A549 (cell line): Measurements from ENCODE around the gene UBN1. TPM values are rescaled to one million over a fixed set of nuclear protein-coding genes. Genes with fewer than 3 reads are reported as not detected.

Source experiments
- ATAC-seq, 2 experiments: fragments of 200-7000 bp in 1 of 2; fragments of >200 bp in 1 of 2; cut with Nextera tagmentation in 1 of 2; cut with Tn5 transposase in 1 of 2; 3 replicates each; pipeline versions ENCODE4 v1.8.0 to v1.9.1; 2018 to 2020; ENCODE audit warnings: mild to moderate bottlenecking in 1 of 2, moderate library complexity in 1 of 2
- CTCF ChIA-PET: fragments of 300-600 bp; sonication (Branson Sonifier 250); formaldehyde crosslinking; extraction: SDS; loops from one replicate; lab custom pipeline; 2021; ENCODE audit warnings: antibody characterized with exemption, inconsistent platforms; lab: Yijun Ruan, JAX
- POLR2A ChIA-PET: fragments of 350-600 bp; formaldehyde crosslinking; extraction: SDS; loops from one replicate; lab custom pipeline; 2021; ENCODE audit warnings: antibody characterized with exemption, inconsistent platforms; lab: Yijun Ruan, JAX
- DNase-seq, 2 experiments: peaks; one replicate each; pipeline versions ENCODE4 v3.0.0 to v3.0.0-alpha.2; 2011 to 2016; ENCODE audit warnings: low read depth in 1 of 2, low spot score in 1 of 2
- FAIRE-seq: peaks from 2 replicates; lab custom pipeline; 2011; peaks lifted over from hg19 to GRCh38; lab: Jason Lieb, UNC
- H3K27ac ChIP-seq, 2 experiments: fragments of >200 bp; sonication (Bioruptor Twin); formaldehyde crosslinking; 3 replicates each; pipeline ENCODE4 v1.5.1; 2016 to 2017
- H3K4me1 ChIP-seq: fragments of >200 bp; sonication (Bioruptor Twin); formaldehyde crosslinking; 3 replicates; pipeline ENCODE4 v1.6.1; 2016
- H3K4me2 ChIP-seq: fragments of >200 bp; sonication (Bioruptor Twin); formaldehyde crosslinking; 3 replicates; pipeline ENCODE4 v1.6.1; 2016
- H3K4me3 ChIP-seq: fragments of >200 bp; sonication (Bioruptor Twin); formaldehyde crosslinking; 3 replicates; pipeline ENCODE4 v1.5.1; 2016
- H3K9me3 ChIP-seq: fragments of >200 bp; sonication (Bioruptor Twin); formaldehyde crosslinking; 3 replicates; pipeline ENCODE4 v1.6.1; 2016
- BHLHE40 ChIP-seq: IDR thresholded peaks from 2 replicates; pipeline ENCODE4 v1.6.1; 2012; ENCODE audit warnings: low read depth, low read length, inconsistent platforms
- CBX2 ChIP-seq: fragments of 200-600 bp; sonication (generic); IDR thresholded peaks from 2 replicates; pipeline ENCODE4 v1.6.1; 2016; ENCODE audit warnings: low read depth, mild to moderate bottlenecking, borderline replicate concordance
- CBX8 ChIP-seq: fragments of 200-600 bp; sonication (generic); IDR thresholded peaks from 2 replicates; pipeline ENCODE4 v1.6.1; 2016
- EHMT2 ChIP-seq: fragments of 200-600 bp; sonication (generic); IDR thresholded peaks from 2 replicates; pipeline ENCODE4 v1.6.1; 2016; ENCODE audit warnings: antibody characterized with exemption, low read depth, mild to moderate bottlenecking, moderate library complexity
- FOSB ChIP-seq: fragments of 250-450 bp; sonication (Bioruptor Pico); IDR thresholded peaks from 2 replicates; pipeline ENCODE4 v1.5.0; 2020; ENCODE audit warnings: mild to moderate bottlenecking, moderate library complexity
- FOSL2 ChIP-seq, 2 experiments: fragments of 450-650 bp in 1 of 2; fragments of >200 bp in 1 of 2; sonication (Bioruptor Twin) in 1 of 2; formaldehyde crosslinking; IDR thresholded peaks; 2 replicates each; pipeline versions ENCODE4 v1.5.0 to v1.6.1; 2016 to 2020; ENCODE audit warnings: mild to moderate bottlenecking in 1 of 2, moderate library complexity in 1 of 2
- HDAC2 ChIP-seq: fragments of 200-600 bp; sonication (generic); IDR thresholded peaks from 2 replicates; pipeline ENCODE4 v1.6.1; 2016
- HOXA7 ChIP-seq: fragments of 250-450 bp; sonication (Bioruptor Pico); IDR thresholded peaks from 2 replicates; pipeline ENCODE4 v1.5.0; 2020; ENCODE audit warnings: mild to moderate bottlenecking, moderate library complexity
- HOXB5 ChIP-seq: fragments of 250-450 bp; sonication (Bioruptor Pico); IDR thresholded peaks from 2 replicates; pipeline ENCODE4 v1.5.0; 2020; ENCODE audit warnings: mild to moderate bottlenecking, moderate library complexity
- JUN ChIP-seq, 2 experiments: fragments of >200 bp; sonication (Bioruptor Twin); formaldehyde crosslinking; IDR thresholded peaks; 2 replicates in 1 of 2; 3 replicates in 1 of 2; pipeline ENCODE4 v1.6.1; 2016 to 2017
- MAFK ChIP-seq: fragments of 450-650 bp; IDR thresholded peaks from 2 replicates; pipeline ENCODE4 v1.6.1; 2014; ENCODE audit not compliant: partially characterized antibody
- NFE2L2 ChIP-seq: fragments of 150-350 bp; conservative IDR thresholded peaks from 2 replicates; pipeline ENCODE4 v1.6.1; 2014; ENCODE audit warnings: low read length
- NPAS2 ChIP-seq: fragments of 250-450 bp; sonication (Bioruptor Pico); IDR thresholded peaks from 2 replicates; pipeline ENCODE4 v1.8.0; 2022; ENCODE audit warnings: mild to moderate bottlenecking, moderate library complexity, borderline replicate concordance
- PHF8 ChIP-seq: fragments of 200-600 bp; sonication (generic); IDR thresholded peaks from 2 replicates; pipeline ENCODE4 v1.6.1; 2016; ENCODE audit warnings: low read depth, mild to moderate bottlenecking, antibody characterized with exemption, moderate library complexity, borderline replicate concordance
- POLR2AphosphoS2 ChIP-seq: conservative IDR thresholded peaks from 2 replicates; pipeline ENCODE4 v1.6.1; 2012; ENCODE audit warnings: low read length, improper control_type of control experiment, inconsistent platforms
- RAD21 ChIP-seq, 2 experiments: fragments of >200 bp in 1 of 2; sonication (Bioruptor Twin) in 1 of 2; formaldehyde crosslinking in 1 of 2; IDR thresholded peaks in 1 of 2; conservative IDR thresholded peaks in 1 of 2; 2 replicates in 1 of 2; 3 replicates in 1 of 2; pipeline ENCODE4 v1.6.1; 2012 to 2018; ENCODE audit warnings: inconsistent platforms in 1 of 2
- RCOR1 ChIP-seq: fragments of 150-350 bp; IDR thresholded peaks from 2 replicates; pipeline ENCODE4 v1.6.1; 2014; ENCODE audit warnings: antibody characterized with exemption, low read length, low read depth
- RFX5 ChIP-seq: fragments of 450-650 bp; IDR thresholded peaks from 2 replicates; pipeline ENCODE4 v1.7.1; 2014; ENCODE audit warnings: antibody characterized with exemption, mild to moderate bottlenecking, moderate library complexity
- TFCP2L1 ChIP-seq: fragments of 250-450 bp; sonication (Bioruptor Pico); IDR thresholded peaks from 2 replicates; pipeline ENCODE4 v1.5.0; 2021; ENCODE audit warnings: mild to moderate bottlenecking
- TP53 ChIP-seq: fragments of 250-450 bp; sonication (Bioruptor Pico); IDR thresholded peaks from 2 replicates; pipeline ENCODE4 v1.5.0; 2021; ENCODE audit warnings: mild to moderate bottlenecking, moderate library complexity
- ZC3H11A ChIP-seq: fragments of 450-650 bp; IDR thresholded peaks from 2 replicates; pipeline ENCODE4 v1.6.1; 2014; ENCODE audit warnings: antibody characterized with exemption, mild to moderate bottlenecking
- ZFP36 ChIP-seq: fragments of 450-650 bp; IDR thresholded peaks from 2 replicates; pipeline ENCODE4 v1.6.1; 2014; ENCODE audit warnings: borderline replicate concordance; ENCODE audit not compliant: partially characterized antibody
- ZSCAN20 ChIP-seq: fragments of 250-450 bp; sonication (Bioruptor Pico); IDR thresholded peaks from 2 replicates; pipeline ENCODE4 v1.8.0; 2022; ENCODE audit warnings: mild to moderate bottlenecking, moderate library complexity
- WGBS: methylation state at CpG from one replicate; pipeline ENCODE4 v1.1.6; 2017; ENCODE audit errors: missing lambda C conversion rate; 5-methylcytosine and 5-hydroxymethylcytosine counted together
- polyA plus RNA-seq, 4 experiments: library from polyadenylated mRNA; depleted of rRNA in 3 of 4; stranded (reverse); fragments of >200 nt; fragmentation: RNase III in 1 of 4; extraction: RNeasy Plus Mini Kit Qiagen cat#74134 plus additional on column Dnase treatment in 1 of 4; gene quantifications; 2 replicates in 3 of 4; 3 replicates in 1 of 4; pipeline ENCODE4 v1.2.3, GENCODE V29; 2011 to 2017
- TF ChIP-seq, protein P1 (sequence below): fragments of >200 bp; sonication (Bioruptor Twin); formaldehyde crosslinking; IDR thresholded peaks from 3 replicates; pipeline ENCODE4 v1.5.1; 2016
- TF ChIP-seq, protein P2 (sequence below): IDR thresholded peaks from 2 replicates; pipeline ENCODE4 v1.6.1; 2012
- TF ChIP-seq, protein P3 (sequence below): fragments of >200 bp; sonication (Bioruptor Twin); formaldehyde crosslinking; IDR thresholded peaks from 2 replicates; pipeline ENCODE4 v1.6.1; 2016
- TF ChIP-seq, protein P4 (sequence below): fragments of >200 bp; sonication (Bioruptor Twin); formaldehyde crosslinking; IDR thresholded peaks from 3 replicates; pipeline ENCODE4 v1.6.1; 2016

The UBN1 gene
- polyA plus RNA-seq, 2 of the 4 experiments (the other 2 are of a cell fraction), result 14.2 to 20.0 TPM

DNA sequence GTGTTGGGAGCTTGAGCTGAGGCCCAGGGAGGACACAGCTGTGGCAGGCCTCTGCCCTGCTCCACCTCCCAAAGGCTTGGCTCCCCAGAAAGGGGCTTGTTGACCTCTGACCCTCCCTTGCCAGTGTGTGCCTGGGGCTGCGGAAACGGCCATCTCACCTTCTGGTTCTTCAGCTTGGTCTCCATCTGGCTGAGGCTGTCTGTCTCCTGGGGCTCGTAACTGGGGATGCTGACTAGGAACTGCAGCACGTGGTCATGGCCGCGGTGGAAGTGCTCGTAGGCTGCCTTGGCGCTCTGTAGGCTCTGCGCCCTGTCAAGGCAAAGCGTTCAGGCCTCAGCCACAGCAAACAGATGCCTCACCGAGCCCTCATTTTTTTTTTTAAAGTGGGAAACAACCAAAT lies 42.7 kb downstream of the UBN1 start:
- WGBS, result 86% methylated on average over 11 of the region's 11 CpGs
- no peak overlapping the region for H3K4me3 ChIP-seq
- no peak for DNase-seq
- ChIA-PET POLR2A (no interaction called here), CTCF (no interaction called here)
- H3K4me2 ChIP-seq, result no peak overlapping the region
- H3K27ac ChIP-seq, result no peak overlapping the region
- FAIRE-seq, result no peak
- H3K9me3 ChIP-seq, result no peaks in the 10 kb centered on the region
- ATAC-seq, result no peak
- TF ChIP-seq FOSB (CRISPR knock-in tag) (no peak), CBX2 (no peak), POLR2AphosphoS2 (no peak), RFX5 (no peak), RAD21 (conservative IDR thresholded peaks at IDR 0.05 in 1 of 2, IDR thresholded peaks at IDR 0.05 in 1 of 2) (no peak), HOXB5 (CRISPR knock-in tag) (no peak), RCOR1 (no peak), HDAC2 (no peak), BHLHE40 (no peak), ZSCAN20 (CRISPR knock-in tag) (no peak), TFCP2L1 (CRISPR knock-in tag) (no peak), NPAS2 (CRISPR knock-in tag) (no peak), ZC3H11A (no peak), HOXA7 (CRISPR knock-in tag) (no peak), PHF8 (no peak), ZFP36 (no peak)
- TF ChIP-seq, protein P1, sequence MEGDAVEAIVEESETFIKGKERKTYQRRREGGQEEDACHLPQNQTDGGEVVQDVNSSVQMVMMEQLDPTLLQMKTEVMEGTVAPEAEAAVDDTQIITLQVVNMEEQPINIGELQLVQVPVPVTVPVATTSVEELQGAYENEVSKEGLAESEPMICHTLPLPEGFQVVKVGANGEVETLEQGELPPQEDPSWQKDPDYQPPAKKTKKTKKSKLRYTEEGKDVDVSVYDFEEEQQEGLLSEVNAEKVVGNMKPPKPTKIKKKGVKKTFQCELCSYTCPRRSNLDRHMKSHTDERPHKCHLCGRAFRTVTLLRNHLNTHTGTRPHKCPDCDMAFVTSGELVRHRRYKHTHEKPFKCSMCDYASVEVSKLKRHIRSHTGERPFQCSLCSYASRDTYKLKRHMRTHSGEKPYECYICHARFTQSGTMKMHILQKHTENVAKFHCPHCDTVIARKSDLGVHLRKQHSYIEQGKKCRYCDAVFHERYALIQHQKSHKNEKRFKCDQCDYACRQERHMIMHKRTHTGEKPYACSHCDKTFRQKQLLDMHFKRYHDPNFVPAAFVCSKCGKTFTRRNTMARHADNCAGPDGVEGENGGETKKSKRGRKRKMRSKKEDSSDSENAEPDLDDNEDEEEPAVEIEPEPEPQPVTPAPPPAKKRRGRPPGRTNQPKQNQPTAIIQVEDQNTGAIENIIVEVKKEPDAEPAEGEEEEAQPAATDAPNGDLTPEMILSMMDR, result no peak
- TF ChIP-seq, protein P2, sequence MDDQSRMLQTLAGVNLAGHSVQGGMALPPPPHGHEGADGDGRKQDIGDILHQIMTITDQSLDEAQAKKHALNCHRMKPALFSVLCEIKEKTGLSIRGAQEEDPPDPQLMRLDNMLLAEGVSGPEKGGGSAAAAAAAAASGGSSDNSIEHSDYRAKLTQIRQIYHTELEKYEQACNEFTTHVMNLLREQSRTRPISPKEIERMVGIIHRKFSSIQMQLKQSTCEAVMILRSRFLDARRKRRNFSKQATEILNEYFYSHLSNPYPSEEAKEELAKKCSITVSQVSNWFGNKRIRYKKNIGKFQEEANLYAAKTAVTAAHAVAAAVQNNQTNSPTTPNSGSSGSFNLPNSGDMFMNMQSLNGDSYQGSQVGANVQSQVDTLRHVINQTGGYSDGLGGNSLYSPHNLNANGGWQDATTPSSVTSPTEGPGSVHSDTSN, result no peak
- TF ChIP-seq, protein P3, sequence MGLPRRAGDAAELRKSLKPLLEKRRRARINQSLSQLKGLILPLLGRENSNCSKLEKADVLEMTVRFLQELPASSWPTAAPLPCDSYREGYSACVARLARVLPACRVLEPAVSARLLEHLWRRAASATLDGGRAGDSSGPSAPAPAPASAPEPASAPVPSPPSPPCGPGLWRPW, result no peak
- H3K4me1 ChIP-seq, result no peaks in the 10 kb centered on the region

DNA sequence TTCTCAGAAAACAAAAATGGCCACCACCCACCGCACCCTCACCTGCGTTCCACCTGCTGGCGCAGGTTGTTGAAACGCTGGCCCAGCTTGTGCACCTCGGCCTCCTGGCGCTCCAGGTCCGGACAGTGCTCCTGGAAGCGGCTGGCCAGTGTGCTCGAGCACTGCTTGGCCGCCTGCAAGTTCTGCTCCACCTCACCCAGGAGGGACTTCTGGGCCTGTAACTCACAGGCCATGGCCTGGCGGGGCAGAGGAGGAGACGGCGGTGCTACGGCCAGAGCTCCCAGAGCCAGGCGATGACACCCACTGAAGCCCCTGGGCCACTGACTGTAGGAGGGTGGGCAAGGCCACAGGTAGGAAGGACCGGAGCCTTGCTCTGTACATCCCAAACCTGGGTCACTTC lies 43.4 kb downstream of the UBN1 start:
- Histone ChIP-seq H3K4me3 (no peak overlapping the region), H3K9me3 (no peaks in the 10 kb centered on the region), H3K4me2 (no peak overlapping the region), H3K4me1 (no peaks in the 10 kb centered on the region), H3K27ac (no peak overlapping the region)
- CTCF ChIA-PET, result interaction anchor here (0.6 to 1.2 kb wide), 4 partner anchors 11 to 70 kb away, joined by 3 to 4 read pairs (median 3); no protein-coding TSS in a partner anchor
- no peak for FAIRE-seq
- POLR2A ChIA-PET, result no interaction called here
- no peak for ATAC-seq
- TF ChIP-seq, protein P4, sequence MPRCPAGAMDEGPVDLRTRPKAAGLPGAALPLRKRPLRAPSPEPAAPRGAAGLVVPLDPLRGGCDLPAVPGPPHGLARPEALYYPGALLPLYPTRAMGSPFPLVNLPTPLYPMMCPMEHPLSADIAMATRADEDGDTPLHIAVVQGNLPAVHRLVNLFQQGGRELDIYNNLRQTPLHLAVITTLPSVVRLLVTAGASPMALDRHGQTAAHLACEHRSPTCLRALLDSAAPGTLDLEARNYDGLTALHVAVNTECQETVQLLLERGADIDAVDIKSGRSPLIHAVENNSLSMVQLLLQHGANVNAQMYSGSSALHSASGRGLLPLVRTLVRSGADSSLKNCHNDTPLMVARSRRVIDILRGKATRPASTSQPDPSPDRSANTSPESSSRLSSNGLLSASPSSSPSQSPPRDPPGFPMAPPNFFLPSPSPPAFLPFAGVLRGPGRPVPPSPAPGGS, result no peak
- TF ChIP-seq HOXA7 (CRISPR knock-in tag), result no peak
- no peak for TF ChIP-seq CBX8
- TF ChIP-seq, protein P1, result no peak
- TF ChIP-seq TP53, result no peak
- TF ChIP-seq FOSL2 (IDR thresholded peaks at IDR 0.05), result no peak
- no peak for TF ChIP-seq FOSL2 (CRISPR knock-in tag; IDR thresholded peaks at IDR 0.05)
- no peak for TF ChIP-seq MAFK
- no peak for TF ChIP-seq RCOR1
- no peak for TF ChIP-seq ZC3H11A
- no peak for TF ChIP-seq ZFP36
- TF ChIP-seq JUN (IDR thresholded peaks at IDR 0.05), result no peak
- TF ChIP-seq NFE2L2, result no peak
- no peak for TF ChIP-seq EHMT2
- DNase-seq, result no peak
- 96% methylated on average over 16 of the region's 16 CpGs for WGBS
